ENCODE results near the gene SKAP1. TPM values are rescaled to one million over a fixed set of nuclear protein-coding genes. Genes with fewer than 3 reads are reported as not detected.

SKAP1 gene
- total RNA-seq, 1 experiment from 2014 or later, result not detected

GRCh38 chr17:48144976-48145798 is 284.8 kb downstream of the SKAP1 start:
- in situ Hi-C loops (cut with HindIII; ENCODE audit: low sequenced_read_pairs), result no loop called here

GRCh38 chr17:48144231-48144630 is 285.8 kb downstream of the SKAP1 start:
- in situ Hi-C loops (cut with HindIII; ENCODE audit: low sequenced_read_pairs), result no loop called here
- DNase-seq (ENCODE audit: low spot score), result no peak

More at GRCh38 chr17:48144976-48145798, 284.8 kb downstream of the SKAP1 start:
- no peak for DNase-seq (ENCODE audit: low spot score)

GRCh38 chr17:48143629-48144028 is 286.4 kb downstream of the SKAP1 start:
- in situ Hi-C loops (cut with HindIII; ENCODE audit: low sequenced_read_pairs), result no loop called here
- DNase-seq (ENCODE audit: low spot score), result no peak

- DNase-seq (ENCODE audit: low spot score), result no peak
- in situ Hi-C loops (cut with HindIII; ENCODE audit: low sequenced_read_pairs), result no loop called here
Measured at GRCh38 chr17:48139944-48140343, 290.1 kb downstream of the SKAP1 start.

GRCh38 chr17:48137656-48138055 is 292.4 kb downstream of the SKAP1 start:
- no peak for DNase-seq (ENCODE audit: low spot score)
- in situ Hi-C loops (cut with HindIII; ENCODE audit: low sequenced_read_pairs), result no loop called here

- in situ Hi-C loops (cut with HindIII; ENCODE audit: low sequenced_read_pairs), result no loop called here
- no peak for DNase-seq (ENCODE audit: low spot score)
Measured at GRCh38 chr17:48134912-48135480, 295.0 kb downstream of the SKAP1 start.

- in situ Hi-C loops (cut with HindIII; ENCODE audit: low sequenced_read_pairs), result no loop called here
- no peak for DNase-seq (ENCODE audit: low spot score)
Measured at GRCh38 chr17:48132385-48132784, 297.6 kb downstream of the SKAP1 start.

GRCh38 chr17:48131216-48131824 is 298.7 kb downstream of the SKAP1 start:
- DNase-seq (ENCODE audit: low spot score), result peak; percentile 79
- in situ Hi-C loops (cut with HindIII; ENCODE audit: low sequenced_read_pairs), result no loop called here

GRCh38 chr17:48129981-48130380 is 300.0 kb downstream of the SKAP1 start:
- in situ Hi-C loops (cut with HindIII; ENCODE audit: low sequenced_read_pairs), result no loop called here
- no peak for DNase-seq (ENCODE audit: low spot score)

- no peak for DNase-seq (ENCODE audit: low spot score)
- in situ Hi-C loops (cut with HindIII; ENCODE audit: low sequenced_read_pairs), result no loop called here
Measured at GRCh38 chr17:48128400-48128799, 301.6 kb downstream of the SKAP1 start.

- in situ Hi-C loops (cut with HindIII; ENCODE audit: low sequenced_read_pairs), result no loop called here
- no peak for DNase-seq (ENCODE audit: low spot score)
Measured at GRCh38 chr17:48127371-48128051, 302.5 kb downstream of the SKAP1 start.

GRCh38 chr17:48126532-48126850 is 303.5 kb downstream of the SKAP1 start:
- in situ Hi-C loops (cut with HindIII; ENCODE audit: low sequenced_read_pairs), result no loop called here
- DNase-seq (ENCODE audit: low spot score), result no peak

GRCh38 chr17:48125829-48126531 is 304.0 kb downstream of the SKAP1 start:
- in situ Hi-C loops (cut with HindIII; ENCODE audit: low sequenced_read_pairs), result no loop called here
- no peak for DNase-seq (ENCODE audit: low spot score)

- DNase-seq (ENCODE audit: low spot score), result no peak
- in situ Hi-C loops (cut with HindIII; ENCODE audit: low sequenced_read_pairs), result no loop called here
Measured at GRCh38 chr17:48123776-48124388, 306.1 kb downstream of the SKAP1 start.

- in situ Hi-C loops (cut with HindIII; ENCODE audit: low sequenced_read_pairs), result no loop called here
- no peak for DNase-seq (ENCODE audit: low spot score)
Measured at GRCh38 chr17:48123111-48123510, 306.9 kb downstream of the SKAP1 start.

GRCh38 chr17:48122665-48123045 is 307.4 kb downstream of the SKAP1 start:
- in situ Hi-C loops (cut with HindIII; ENCODE audit: low sequenced_read_pairs), result no loop called here
- DNase-seq (ENCODE audit: low spot score), result no peak

GRCh38 chr17:48121923-48122664 is 307.9 kb downstream of the SKAP1 start:
- no peak for DNase-seq (ENCODE audit: low spot score)
- in situ Hi-C loops (cut with HindIII; ENCODE audit: low sequenced_read_pairs), result no loop called here

- no peak for DNase-seq (ENCODE audit: low spot score)
Measured at GRCh38 chr17:48113201-48113676, 316.8 kb downstream of the SKAP1 start.

More at GRCh38 chr17:48113201-48113676, 316.8 kb downstream of the SKAP1 start:
- in situ Hi-C loops (cut with HindIII; ENCODE audit: low sequenced_read_pairs), result no loop called here
